B cell (primary cell): ENCODE measurements around the gene CPNE1.

Experiments
- EZH2 ChIP-seq: IDR thresholded peaks from 2 replicates; pipeline ENCODE4 v1.6.1; 2012; ENCODE audit warnings: borderline replicate concordance, low read depth, mild to moderate bottlenecking, moderate library complexity, low read length; ENCODE audit not compliant: insufficient read depth, poor library complexity, severe bottlenecking
- TF ChIP-seq, protein P1 (sequence below): fragments of 200-600 bp; IDR thresholded peaks from one replicate; pipeline ENCODE4 v1.8.0; 2022; ENCODE audit warnings: antibody characterized with exemption, mild to moderate bottlenecking

DNA sequence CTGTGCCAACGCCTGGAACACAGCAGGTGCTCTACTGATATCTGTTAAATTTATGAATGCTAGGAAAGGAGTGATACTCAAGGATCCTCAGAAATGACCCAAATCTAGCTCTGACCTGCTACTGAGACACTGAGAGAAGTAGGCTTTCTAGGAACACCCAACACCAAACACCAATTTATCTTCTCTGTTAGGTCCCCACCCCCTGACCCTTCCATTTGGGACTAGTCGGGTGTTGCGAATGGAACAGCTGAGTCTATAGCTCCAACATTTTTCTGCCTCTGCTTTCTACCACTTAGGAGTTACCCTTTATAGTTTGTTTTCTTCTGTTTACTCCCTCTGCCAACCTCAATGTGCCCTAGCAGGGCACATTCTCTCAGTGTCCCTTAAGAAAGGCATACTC is 24.0 kb downstream of the CPNE1 start:
- TF ChIP-seq, protein P1, sequence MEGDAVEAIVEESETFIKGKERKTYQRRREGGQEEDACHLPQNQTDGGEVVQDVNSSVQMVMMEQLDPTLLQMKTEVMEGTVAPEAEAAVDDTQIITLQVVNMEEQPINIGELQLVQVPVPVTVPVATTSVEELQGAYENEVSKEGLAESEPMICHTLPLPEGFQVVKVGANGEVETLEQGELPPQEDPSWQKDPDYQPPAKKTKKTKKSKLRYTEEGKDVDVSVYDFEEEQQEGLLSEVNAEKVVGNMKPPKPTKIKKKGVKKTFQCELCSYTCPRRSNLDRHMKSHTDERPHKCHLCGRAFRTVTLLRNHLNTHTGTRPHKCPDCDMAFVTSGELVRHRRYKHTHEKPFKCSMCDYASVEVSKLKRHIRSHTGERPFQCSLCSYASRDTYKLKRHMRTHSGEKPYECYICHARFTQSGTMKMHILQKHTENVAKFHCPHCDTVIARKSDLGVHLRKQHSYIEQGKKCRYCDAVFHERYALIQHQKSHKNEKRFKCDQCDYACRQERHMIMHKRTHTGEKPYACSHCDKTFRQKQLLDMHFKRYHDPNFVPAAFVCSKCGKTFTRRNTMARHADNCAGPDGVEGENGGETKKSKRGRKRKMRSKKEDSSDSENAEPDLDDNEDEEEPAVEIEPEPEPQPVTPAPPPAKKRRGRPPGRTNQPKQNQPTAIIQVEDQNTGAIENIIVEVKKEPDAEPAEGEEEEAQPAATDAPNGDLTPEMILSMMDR: no peak
- TF ChIP-seq EZH2: no peak
